OCI-LY3 (cell line): ENCODE results near the gene TEX29.

Experiments used
- H2AFZ ChIP-seq: fragments of 200-600, 300-600 bp; shearing (Covaris generic); 2 replicates; pipeline ENCODE4 v1.6.0; 2014; ENCODE audit warnings: antibody characterized with exemption, low read depth, low read length
- H3K27ac ChIP-seq: fragments of 200-600, 300-600 bp; sonication (generic); 2 replicates; pipeline ENCODE4 v1.5.1; 2014; ENCODE audit warnings: mild to moderate bottlenecking, low read length, moderate library complexity, mixed read lengths
- H3K27me3 ChIP-seq: fragments of 200-600, 300-600 bp; sonication (generic); 2 replicates; pipeline ENCODE4 v1.6.1; 2014; ENCODE audit warnings: low read depth, low read length, mixed read lengths
- H3K36me3 ChIP-seq: fragments of 200-600, 300-600 bp; sonication (generic); replicated peaks from 2 replicates; pipeline ENCODE3; 2014; ENCODE audit warnings: low read depth, low read length, mixed read lengths
- H3K4me1 ChIP-seq: fragments of 300-600, 200-600 bp; sonication (generic); 2 replicates; pipeline ENCODE4 v1.6.1; 2014; ENCODE audit warnings: low read length, mixed read lengths
- H3K4me2 ChIP-seq: fragments of 200-600, 300-600 bp; sonication (generic); 2 replicates; pipeline ENCODE4 v1.6.1; 2014; ENCODE audit warnings: low read length, mixed read lengths
- H3K4me3 ChIP-seq: fragments of 300-600, 200-600 bp; sonication (generic); 2 replicates; pipeline ENCODE4 v1.5.1; 2014; ENCODE audit warnings: antibody characterized with exemption, mild to moderate bottlenecking, low read length, moderate library complexity
- H3K79me2 ChIP-seq: fragments of 300-600, 200-600 bp; shearing (Covaris generic); 2 replicates; pipeline ENCODE4 v1.6.1; 2014; ENCODE audit warnings: mild to moderate bottlenecking, low read length, mixed read lengths
- H3K9ac ChIP-seq: fragments of 300-600, 200-600 bp; shearing (Covaris generic); 2 replicates; pipeline ENCODE4 v1.6.0; 2014; ENCODE audit warnings: mild to moderate bottlenecking, low read length, moderate library complexity
- H3K9me3 ChIP-seq: fragments of 200-600, 300-600 bp; shearing (Covaris generic); 2 replicates; pipeline ENCODE4 v1.6.1; 2014; ENCODE audit warnings: low read length, mixed read lengths; ENCODE audit not compliant: insufficient read depth
- H4K20me1 ChIP-seq: fragments of 200-600, 300-600 bp; sonication (generic); 2 replicates; pipeline ENCODE4 v1.6.1; 2016; ENCODE audit warnings: low read length, mixed read lengths; ENCODE audit not compliant: insufficient read depth
- CTCF ChIP-seq: fragments of 200-600, 300-600 bp; sonication (generic); IDR thresholded peaks from 2 replicates; pipeline ENCODE4 v1.5.1; 2014; ENCODE audit warnings: antibody characterized with exemption, low read length, low read depth
- EZH2phosphoT487 ChIP-seq: fragments of 200-600 bp; shearing (Covaris generic); IDR thresholded peaks from 2 replicates; pipeline ENCODE4 v1.6.1; 2018; ENCODE audit warnings: antibody characterized with exemption, mixed run types, low read depth

Gene TEX29

DNA sequence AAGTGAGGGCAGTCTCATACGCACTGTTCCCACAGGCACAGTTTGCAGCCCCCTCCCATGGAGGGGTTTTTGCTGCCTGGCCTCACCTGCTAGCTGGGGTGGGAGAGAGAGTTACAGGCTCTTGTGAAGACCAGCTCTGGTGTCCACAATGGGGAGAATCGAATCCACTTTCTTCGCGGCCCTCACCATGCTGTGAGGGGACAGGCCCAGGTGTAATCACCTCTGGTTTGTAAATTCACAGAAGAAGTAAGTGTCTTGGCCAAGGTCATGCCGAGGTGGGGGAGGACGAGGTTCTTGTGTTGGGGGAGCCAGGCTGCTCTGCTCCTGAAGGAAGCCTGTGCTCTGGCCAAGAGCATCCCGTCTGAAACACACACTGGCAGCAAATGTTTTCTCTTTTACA, 39.5 kb downstream of the TEX29 start:
- no peaks in the 10 kb centered on the region for H3K79me2 ChIP-seq
- no peak overlapping the region for H3K27ac ChIP-seq
- peaks cover 33% of the 10 kb centered on the region for H3K27me3 ChIP-seq
- H3K4me2 ChIP-seq, result no peak overlapping the region
- no peaks in the 10 kb centered on the region for H3K9me3 ChIP-seq
- H3K36me3 ChIP-seq, result no peaks in the 10 kb centered on the region
- no peak overlapping the region for H2AFZ ChIP-seq
- no peak overlapping the region for H3K9ac ChIP-seq
- no peak overlapping the region for H3K4me3 ChIP-seq
- TF ChIP-seq EZH2phosphoT487, result no peak
- no peak for TF ChIP-seq CTCF
- no peaks in the 10 kb centered on the region for H4K20me1 ChIP-seq
- 0 out of 2 replicates have a peak, but pooled peaks cover 4% of the 10 kb centered on the region for H3K4me1 ChIP-seq

DNA sequence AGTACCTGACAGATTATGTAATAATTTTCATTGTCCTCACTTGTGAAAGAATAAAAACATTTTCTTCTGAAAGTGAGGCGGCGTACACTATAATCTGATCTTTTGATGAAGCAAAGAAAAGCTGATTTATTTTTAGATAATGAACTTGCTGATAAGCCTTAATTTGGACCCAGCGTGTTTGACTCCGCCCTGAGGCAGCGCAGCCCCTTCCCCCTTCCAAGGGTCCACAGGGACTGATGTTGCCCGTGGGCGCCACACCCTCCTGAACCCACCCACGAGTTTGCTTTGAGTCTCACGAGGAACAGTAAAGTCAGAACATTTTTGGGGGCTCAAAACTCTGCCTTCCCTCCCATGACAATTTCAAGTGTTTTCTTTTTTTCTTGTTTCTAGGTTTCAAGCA, 40.0 kb downstream of the TEX29 start:
- Histone ChIP-seq H3K27me3 (peaks cover 33% of the 10 kb centered on the region), H3K79me2 (no peaks in the 10 kb centered on the region), H3K36me3 (no peaks in the 10 kb centered on the region), H3K9ac (no peak overlapping the region), H3K4me1 (0 out of 2 replicates have a peak, but pooled peaks cover 4% of the 10 kb centered on the region), H3K27ac (no peak overlapping the region), H3K4me2 (no peak overlapping the region), H4K20me1 (no peaks in the 10 kb centered on the region), H3K4me3 (no peak overlapping the region), H2AFZ (no peak overlapping the region), H3K9me3 (no peaks in the 10 kb centered on the region)
- TF ChIP-seq CTCF (no peak), EZH2phosphoT487 (no peak)

DNA sequence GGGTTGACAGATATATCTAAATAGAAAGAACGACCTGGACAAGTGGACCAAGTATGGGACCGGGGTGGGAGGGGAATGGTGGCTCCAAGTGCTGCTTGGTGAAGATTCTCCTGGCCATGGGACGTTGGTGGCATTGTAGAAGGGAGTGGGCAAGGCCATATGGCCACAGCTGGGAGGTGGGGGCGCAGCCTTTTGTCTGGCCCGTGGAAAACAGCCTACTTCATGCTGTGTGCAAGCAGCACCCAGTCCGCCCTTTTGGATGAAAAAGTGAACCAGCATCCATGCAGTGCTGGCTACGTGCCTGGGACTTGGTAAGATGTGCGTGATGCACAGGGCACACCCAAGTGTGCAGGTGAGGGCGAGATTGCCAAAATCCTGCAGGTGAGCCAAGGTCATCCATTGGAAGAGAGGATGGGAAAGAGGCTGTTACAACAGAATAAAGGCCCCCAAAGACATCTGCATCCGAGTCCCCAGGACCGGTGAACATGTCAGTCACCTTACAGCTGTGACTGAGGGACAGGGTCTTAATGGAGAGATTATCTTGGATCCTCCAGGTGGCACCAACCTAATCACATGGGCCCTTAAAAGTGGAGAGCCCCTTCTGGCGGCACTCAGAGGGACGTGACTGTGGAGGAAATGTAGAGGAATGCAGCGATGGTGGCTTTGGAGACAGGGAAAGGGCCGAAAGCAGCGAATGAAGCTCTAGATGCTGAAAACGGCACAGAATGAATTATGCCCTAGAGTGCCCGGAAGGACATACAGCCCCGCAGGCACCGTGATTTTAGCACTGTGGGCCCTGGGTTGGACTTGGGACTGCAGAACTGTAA, 40.8 kb downstream of the TEX29 start:
- Histone ChIP-seq H3K4me2 (no peak overlapping the region), H4K20me1 (no peaks in the 10 kb centered on the region), H3K9me3 (no peaks in the 10 kb centered on the region), H3K27ac (no peak overlapping the region), H2AFZ (no peak overlapping the region), H3K27me3 (peaks cover 29% of the 10 kb centered on the region), H3K4me1 (0 out of 2 replicates have a peak, but pooled peaks cover 4% of the 10 kb centered on the region), H3K36me3 (no peaks in the 10 kb centered on the region), H3K79me2 (no peaks in the 10 kb centered on the region), H3K9ac (no peak overlapping the region), H3K4me3 (no peak overlapping the region)
- TF ChIP-seq EZH2phosphoT487, result no peak
- TF ChIP-seq CTCF, result no peak

DNA sequence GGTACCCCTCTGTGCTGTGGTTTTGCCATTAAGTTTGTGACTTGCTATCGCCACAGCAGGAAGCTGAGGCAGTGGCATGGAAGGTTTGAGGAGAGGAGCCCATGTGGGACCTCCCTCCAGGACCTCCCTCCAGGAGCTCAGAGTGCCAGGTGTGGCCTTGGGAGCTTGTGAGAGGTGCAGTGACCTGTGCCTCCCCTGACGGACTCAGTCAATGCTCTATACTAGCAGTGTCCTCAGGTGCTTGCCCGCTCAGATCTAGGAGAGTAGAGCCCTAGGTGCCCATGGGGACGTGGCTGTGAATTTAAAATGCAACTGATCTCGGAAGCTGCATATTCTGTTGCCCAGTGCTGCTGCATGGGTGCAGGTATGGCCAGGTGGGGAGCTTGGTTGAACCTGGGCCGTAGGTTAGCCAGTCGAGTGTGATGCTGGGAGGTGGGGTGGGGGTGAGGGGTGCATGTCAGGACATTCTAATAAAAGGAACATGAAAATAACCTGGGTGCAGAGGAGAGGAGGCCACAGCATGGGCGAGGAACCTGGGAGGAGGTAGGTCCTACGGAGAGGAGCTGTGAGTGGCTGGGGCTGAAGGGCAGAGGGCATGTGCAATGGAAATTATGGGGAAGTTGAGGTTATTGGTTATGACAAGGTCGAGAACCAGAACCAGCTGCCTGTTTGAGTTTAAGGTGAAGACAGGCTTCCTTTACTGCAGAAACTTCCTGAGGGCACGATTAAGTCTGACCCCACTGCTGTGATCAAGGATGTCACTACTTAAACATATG, 41.6 kb downstream of the TEX29 start:
- H3K4me2 ChIP-seq, result no peak overlapping the region
- no peaks in the 10 kb centered on the region for H3K36me3 ChIP-seq
- TF ChIP-seq EZH2phosphoT487 (no peak), CTCF (no peak)
- H3K9ac ChIP-seq, result no peak overlapping the region
- H2AFZ ChIP-seq, result no peak overlapping the region
- H3K27me3 ChIP-seq, result peaks cover 21% of the 10 kb centered on the region
- no peak overlapping the region for H3K4me3 ChIP-seq
- 0 out of 2 replicates have a peak, but pooled peaks cover 4% of the 10 kb centered on the region for H3K4me1 ChIP-seq
- H3K9me3 ChIP-seq, result no peaks in the 10 kb centered on the region
- H4K20me1 ChIP-seq, result no peaks in the 10 kb centered on the region
- H3K79me2 ChIP-seq, result no peaks in the 10 kb centered on the region
- H3K27ac ChIP-seq, result no peak overlapping the region
